Measurements from ENCODE around the gene NUDT14.
A peak's percentile ranks its signal among the peaks of the same experiment; 100 is the strongest.

NUDT14 gene

GRCh38 chr14:105136401-105137322, 44.5 kb downstream of the NUDT14 start:
- Histone ChIP-seq H3K9me3 (ENCODE audit: insufficient read depth, low read depth, low read length) (peaks cover 9% of the 10 kb centered on the region; the same call in 1 of the 2 replicates), H3K4me1 (ENCODE audit: insufficient read depth, low read length, poor library complexity, severe bottlenecking) (peaks cover 8% of the 10 kb centered on the region), H3K9me2 (replicated peaks; ENCODE audit: low read depth, low read length) (no peaks in the 10 kb centered on the region), H2AFZ (ENCODE audit: low read length) (no peak overlapping the region), H3K4me2 (ENCODE audit: low read depth, low read length, poor library complexity, severe bottlenecking) (no peak overlapping the region), H3K27me3 (ENCODE audit: insufficient read depth, low read length, poor library complexity, severe bottlenecking) (no peaks in the 10 kb centered on the region), H3F3A (ENCODE audit: low read depth) (no peaks in the 10 kb centered on the region), H4K20me1 (ENCODE audit: insufficient read depth, low read length, poor library complexity, severe bottlenecking) (no peaks in the 10 kb centered on the region), H3K36me3 (ENCODE audit: insufficient read depth, low read length) (no peaks in the 10 kb centered on the region), H3K9ac (ENCODE audit: low read depth, low read length, poor library complexity, severe bottlenecking) (no peak overlapping the region), H3K79me2 (ENCODE audit: insufficient read depth, low read length) (no peaks in the 10 kb centered on the region), H3K4me3 (ENCODE audit: low read length, poor library complexity, severe bottlenecking) (no peak overlapping the region)
- TF ChIP-seq EZH2phosphoT487 (IDR thresholded peaks at IDR 0.05; ENCODE audit: borderline replicate concordance), result no peak

DNA sequence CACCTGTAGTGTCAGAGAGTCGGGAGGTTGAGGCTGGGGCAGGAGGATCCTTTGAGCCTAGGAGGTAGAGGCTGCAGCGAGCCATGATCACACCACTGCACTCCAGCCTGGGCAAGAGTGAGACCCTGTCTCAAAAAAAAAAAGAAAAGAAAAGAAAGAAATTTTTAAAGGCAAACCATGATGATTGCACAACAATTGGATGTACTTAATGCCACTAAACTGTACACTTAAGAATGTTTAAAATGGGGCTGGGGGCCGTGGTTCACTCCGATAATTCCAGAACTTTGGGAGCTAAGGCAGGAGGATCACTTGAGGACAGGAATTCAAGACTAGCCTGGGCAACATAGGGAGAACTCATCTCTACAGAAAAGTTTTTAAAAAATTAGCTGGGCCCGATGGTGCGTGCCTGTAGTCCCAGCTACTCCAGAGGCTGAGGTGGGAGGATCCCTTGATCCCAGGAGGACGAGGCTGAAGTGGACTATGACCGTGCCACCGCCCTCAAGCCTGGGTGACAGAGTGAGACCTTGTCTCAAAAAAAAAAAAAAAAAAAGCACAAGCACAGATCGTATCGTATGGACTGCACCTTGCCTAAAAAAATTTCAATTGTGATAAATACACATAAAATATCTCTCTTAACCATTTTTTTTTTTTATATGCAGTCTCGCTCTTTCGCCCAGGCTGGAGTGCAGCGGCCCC, 45.3 kb downstream of the NUDT14 start:
- Histone ChIP-seq H3K4me2 (ENCODE audit: low read depth, low read length, poor library complexity, severe bottlenecking) (no peak overlapping the region), H3K36me3 (ENCODE audit: insufficient read depth, low read length) (no peaks in the 10 kb centered on the region), H3K9me3 (ENCODE audit: insufficient read depth, low read depth, low read length) (peaks cover 11% of the 10 kb centered on the region; the same call in 1 of the 2 replicates), H3K9me2 (replicated peaks; ENCODE audit: low read depth, low read length) (no peaks in the 10 kb centered on the region), H3K9ac (ENCODE audit: low read depth, low read length, poor library complexity, severe bottlenecking) (no peak overlapping the region), H3K79me2 (ENCODE audit: insufficient read depth, low read length) (no peaks in the 10 kb centered on the region), H2AFZ (ENCODE audit: low read length) (no peak overlapping the region), H3F3A (ENCODE audit: low read depth) (no peaks in the 10 kb centered on the region), H3K4me1 (ENCODE audit: insufficient read depth, low read length, poor library complexity, severe bottlenecking) (peaks cover 8% of the 10 kb centered on the region), H4K20me1 (ENCODE audit: insufficient read depth, low read length, poor library complexity, severe bottlenecking) (no peaks in the 10 kb centered on the region), H3K27me3 (ENCODE audit: insufficient read depth, low read length, poor library complexity, severe bottlenecking) (no peaks in the 10 kb centered on the region), H3K4me3 (ENCODE audit: low read length, poor library complexity, severe bottlenecking) (no peak overlapping the region)
- no peak for TF ChIP-seq CTCF (conservative IDR thresholded peaks at IDR 0.05; ENCODE audit: low read length)
- TF ChIP-seq EZH2phosphoT487 (IDR thresholded peaks at IDR 0.05; ENCODE audit: borderline replicate concordance), result no peak

GRCh38 chr14:105132921-105133654, 48.0 kb downstream of the NUDT14 start:
- Histone ChIP-seq H3K36me3 (ENCODE audit: insufficient read depth, low read length) (no peaks in the 10 kb centered on the region), H3K4me2 (ENCODE audit: low read depth, low read length, poor library complexity, severe bottlenecking) (peak overlapping the region; percentile 34), H3K4me1 (ENCODE audit: insufficient read depth, low read length, poor library complexity, severe bottlenecking) (peaks cover 8% of the 10 kb centered on the region), H3K4me3 (ENCODE audit: low read length, poor library complexity, severe bottlenecking) (no peak overlapping the region), H3K79me2 (ENCODE audit: insufficient read depth, low read length) (no peaks in the 10 kb centered on the region), H3K9ac (ENCODE audit: low read depth, low read length, poor library complexity, severe bottlenecking) (peak overlapping the region; percentile 7), H3K9me3 (ENCODE audit: insufficient read depth, low read depth, low read length) (peaks cover 6% of the 10 kb centered on the region; the same call in 1 of the 2 replicates), H4K20me1 (ENCODE audit: insufficient read depth, low read length, poor library complexity, severe bottlenecking) (no peaks in the 10 kb centered on the region), H2AFZ (ENCODE audit: low read length) (peak overlapping the region; percentile 75), H3F3A (ENCODE audit: low read depth) (no peaks in the 10 kb centered on the region), H3K9me2 (replicated peaks; ENCODE audit: low read depth, low read length) (no peaks in the 10 kb centered on the region), H3K27me3 (ENCODE audit: insufficient read depth, low read length, poor library complexity, severe bottlenecking) (no peaks in the 10 kb centered on the region)
- TF ChIP-seq CTCF (conservative IDR thresholded peaks at IDR 0.05; ENCODE audit: low read length) (no peak), EZH2phosphoT487 (IDR thresholded peaks at IDR 0.05; ENCODE audit: borderline replicate concordance) (no peak)
